ENCODE data around the gene COG1.

GRCh38 chr17:73172252-73172651 is 20.6 kb upstream of the COG1 start:
- no peak for TF ChIP-seq CTCF (IDR thresholded peaks at IDR 0.05)
- no peak for TF ChIP-seq EP300 (IDR thresholded peaks at IDR 0.05)
- no peak for TF ChIP-seq POLR2AphosphoS5 (IDR thresholded peaks at IDR 0.05)

Data from sigmoid colon (tissue), 4 donors.